Measurements from ENCODE around the gene RGS7BP.
"Not testable (repeated sequence)": the region's sequence is repeated elsewhere in the genome, so short reads cannot be mapped to it uniquely, and the experiment has no call there.

RGS7BP gene

GRCh38 chr5:64505769-64506566, at the start of gene RGS7BP:
Gene RGS7BP (plus strand): TSS chr5:64506015. CDS start chr5:64506625, 610 bp downstream.
- DNase-seq, result no peak

GRCh38 chr5:64457846-64458245, 48.0 kb upstream of the RGS7BP start:
- DNase-seq, result no peak

GRCh38 chr5:64458948-64459347, 46.9 kb upstream of the RGS7BP start:
- DNase-seq, result no peak

- DNase-seq, result no peak
Measured at GRCh38 chr5:64462391-64462790, 43.4 kb upstream of the RGS7BP start.

GRCh38 chr5:64486163-64486562, 19.7 kb upstream of the RGS7BP start:
- no peak for DNase-seq

- DNase-seq, result no peak
Measured at GRCh38 chr5:64487283-64487682, 18.5 kb upstream of the RGS7BP start.

- DNase-seq, result no peak
Measured at GRCh38 chr5:64489857-64490256, 16.0 kb upstream of the RGS7BP start.

- DNase-seq, result no peak
Measured at GRCh38 chr5:64497386-64497785, 8.4 kb upstream of the RGS7BP start.

GRCh38 chr5:64502196-64502595, 3.6 kb upstream of the RGS7BP start:
- no peak for DNase-seq

- no peak for DNase-seq
Measured at GRCh38 chr5:64506567-64507263, 900 bp downstream of the RGS7BP start.

- no peak for DNase-seq
Measured at GRCh38 chr5:64507264-64507605, 1.4 kb downstream of the RGS7BP start.

GRCh38 chr5:64509828-64510227, 4.0 kb downstream of the RGS7BP start:
- DNase-seq, result no peak

- no peak for DNase-seq
Measured at GRCh38 chr5:64513492-64513891, 7.7 kb downstream of the RGS7BP start.

GRCh38 chr5:64514612-64515011, 8.8 kb downstream of the RGS7BP start:
- DNase-seq, result no peak

GRCh38 chr5:64516216-64516615, 10.4 kb downstream of the RGS7BP start:
- DNase-seq, result no peak

GRCh38 chr5:64518793-64519192, 13.0 kb downstream of the RGS7BP start:
- DNase-seq, result no peak

- no peak for DNase-seq
Measured at GRCh38 chr5:64519263-64519662, 13.4 kb downstream of the RGS7BP start.

- DNase-seq, result no peak
Measured at GRCh38 chr5:64526734-64527439, 21.1 kb downstream of the RGS7BP start.

- no peak for DNase-seq
Measured at GRCh38 chr5:64530076-64530475, 24.3 kb downstream of the RGS7BP start.

- DNase-seq, result no peak
Measured at GRCh38 chr5:64532212-64532611, 26.4 kb downstream of the RGS7BP start.

GRCh38 chr5:64532657-64533056, 26.8 kb downstream of the RGS7BP start:
- DNase-seq, result no peak

- no peak for DNase-seq
Measured at GRCh38 chr5:64534033-64534432, 28.2 kb downstream of the RGS7BP start.

GRCh38 chr5:64557911-64558310, 52.1 kb downstream of the RGS7BP start:
- no peak for DNase-seq

- not testable (repeated sequence) for DNase-seq
Measured at GRCh38 chr5:64558641-64559040, 52.8 kb downstream of the RGS7BP start.

Measured in CD4-positive, alpha-beta T cell treated with Interleukin-4 for 4 hours (primary cell).